COLO829 (cell line): ENCODE results near the gene RNF130.
"Not testable (repeated sequence)": the region's sequence is repeated elsewhere in the genome, so short reads cannot be mapped to it uniquely, and the experiment has no call there.

ENCODE experiments used
- DNase-seq: peaks from one replicate; pipeline ENCODE4 v3.0.0; 2012; ENCODE audit warnings: low spot score

RNF130 gene

DNA sequence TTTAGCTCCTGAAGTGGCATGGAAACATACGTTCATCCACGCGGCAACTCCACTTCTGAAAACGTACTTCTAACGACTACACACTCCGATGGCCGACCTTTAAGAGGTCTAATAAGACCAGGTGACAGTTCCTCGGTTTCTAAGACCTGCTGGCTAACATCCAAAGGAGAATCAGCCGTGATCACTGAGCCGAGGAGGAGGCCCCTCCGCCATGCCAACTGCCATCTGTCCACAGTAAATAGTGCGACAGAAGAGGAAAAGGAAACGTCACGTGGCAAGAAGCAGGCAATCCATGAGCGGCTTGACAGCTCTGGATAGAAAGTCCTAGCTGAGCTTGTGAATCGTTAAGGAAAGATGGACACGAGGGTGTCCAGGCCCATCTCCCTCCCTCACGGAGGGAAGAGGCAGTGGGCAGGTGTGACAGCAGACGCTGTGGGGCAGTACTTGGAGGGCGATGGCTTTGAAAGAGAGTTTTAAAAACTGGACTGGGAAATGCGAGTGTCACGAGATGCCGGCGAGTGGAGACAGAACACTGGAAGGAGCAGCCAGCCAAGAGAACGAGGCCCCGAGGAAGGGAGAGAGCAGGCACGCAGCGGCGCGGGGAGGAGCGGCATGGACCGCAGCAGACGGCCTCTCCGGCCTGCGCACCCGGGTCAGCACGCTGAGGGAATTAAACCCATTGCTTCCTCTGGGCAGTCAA, 97.2 kb downstream of the RNF130 start:
- DNase-seq = no peak

DNA sequence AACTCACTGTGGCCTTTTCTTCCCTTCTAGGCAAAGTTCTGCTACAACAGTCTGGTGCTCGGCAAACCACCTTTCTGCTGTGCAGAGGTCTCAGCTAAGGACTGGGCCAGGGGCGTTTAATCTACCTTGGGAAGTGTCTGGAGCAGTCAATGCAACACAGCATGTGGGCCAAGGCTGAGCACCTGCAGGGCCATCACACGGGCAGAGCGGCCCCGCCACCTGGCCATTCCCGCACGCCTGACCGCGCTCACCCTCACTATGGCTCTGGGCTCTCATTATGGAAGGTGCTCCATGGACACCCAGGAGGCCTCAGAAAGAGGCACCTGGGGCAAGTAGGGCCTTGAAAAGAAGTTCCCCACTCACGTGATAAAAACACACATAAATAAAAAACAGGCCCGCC, 98.2 kb downstream of the RNF130 start:
- no peak for DNase-seq

DNA sequence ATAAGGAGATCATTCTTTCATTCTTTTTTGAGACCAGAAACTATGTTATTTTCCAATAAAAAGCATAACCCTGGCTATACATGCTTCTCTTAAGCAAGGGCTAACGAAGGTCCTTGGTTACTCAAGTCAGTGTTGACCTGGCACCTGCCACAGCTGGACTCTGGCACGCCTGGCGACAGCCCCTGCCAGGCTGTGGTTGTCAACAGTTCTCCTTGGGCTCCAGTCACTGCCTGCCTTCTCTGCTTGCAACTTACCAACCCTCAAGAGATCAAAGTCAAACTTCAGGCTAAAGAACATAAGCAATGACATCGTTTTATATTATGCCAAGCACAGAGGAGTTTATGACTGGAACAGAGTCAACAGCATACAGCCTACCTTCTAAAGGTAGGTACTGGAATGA, 102.4 kb downstream of the RNF130 start:
- no peak for DNase-seq

DNA sequence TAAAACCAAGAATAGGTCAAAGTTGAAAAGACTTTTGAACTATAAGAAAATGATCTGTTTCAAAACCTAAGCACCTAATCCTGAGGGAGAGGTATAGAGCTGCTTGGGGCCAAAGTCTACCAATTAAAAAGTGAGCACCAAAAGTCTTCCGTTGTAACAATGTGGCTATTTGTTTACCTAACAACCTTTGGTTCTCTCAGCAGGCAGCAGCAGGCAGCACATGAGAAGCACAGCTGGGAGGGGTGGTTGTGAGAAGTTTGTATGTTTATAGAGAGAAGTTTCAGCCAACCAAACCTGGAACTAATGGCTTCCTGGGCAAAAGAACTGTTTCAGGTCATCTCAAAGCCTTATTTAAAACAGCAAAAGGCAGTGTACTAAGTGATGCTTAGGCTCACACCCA, 104.1 kb downstream of the RNF130 start:
- DNase-seq = peak; percentile 2

DNA sequence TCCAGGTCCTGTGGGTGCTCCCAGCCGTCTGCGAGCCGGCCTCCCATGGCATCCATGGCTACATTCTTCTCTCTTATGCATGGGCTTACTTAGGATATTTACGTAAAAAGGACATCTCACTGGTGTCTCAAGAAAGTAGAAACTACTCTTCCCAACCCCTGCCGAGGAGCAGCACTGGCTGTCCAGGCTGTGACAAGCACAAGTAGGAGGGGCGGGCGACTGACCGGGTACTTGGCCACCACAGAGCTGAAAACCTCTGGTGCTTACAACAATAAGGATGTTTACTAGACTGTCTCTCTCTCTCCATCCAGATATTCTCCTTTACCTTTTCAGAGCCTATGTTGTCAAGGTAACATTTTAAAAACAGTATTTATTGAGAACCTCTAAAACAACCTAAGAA, 107.5 kb downstream of the RNF130 start:
- no peak for DNase-seq

DNA sequence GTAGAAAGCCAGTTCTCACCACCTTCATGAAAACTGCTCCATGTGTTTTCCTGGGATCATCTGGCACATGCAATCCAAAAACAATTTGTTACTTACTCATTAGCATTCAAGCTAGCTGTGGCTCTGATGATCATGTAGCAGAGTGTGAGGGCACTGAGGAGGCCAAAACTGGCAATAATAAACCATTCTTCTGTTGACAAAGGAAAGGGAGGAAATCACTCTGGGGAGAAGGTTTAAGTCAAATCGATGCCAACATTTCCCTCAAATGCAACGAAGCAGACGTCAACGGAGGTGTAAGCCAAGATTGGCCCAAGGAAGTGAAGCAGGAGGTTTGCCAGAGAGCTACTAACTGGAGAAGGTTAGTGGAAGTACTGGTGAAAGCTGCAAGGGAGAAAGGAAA, 108.2 kb downstream of the RNF130 start:
- no peak for DNase-seq

DNA sequence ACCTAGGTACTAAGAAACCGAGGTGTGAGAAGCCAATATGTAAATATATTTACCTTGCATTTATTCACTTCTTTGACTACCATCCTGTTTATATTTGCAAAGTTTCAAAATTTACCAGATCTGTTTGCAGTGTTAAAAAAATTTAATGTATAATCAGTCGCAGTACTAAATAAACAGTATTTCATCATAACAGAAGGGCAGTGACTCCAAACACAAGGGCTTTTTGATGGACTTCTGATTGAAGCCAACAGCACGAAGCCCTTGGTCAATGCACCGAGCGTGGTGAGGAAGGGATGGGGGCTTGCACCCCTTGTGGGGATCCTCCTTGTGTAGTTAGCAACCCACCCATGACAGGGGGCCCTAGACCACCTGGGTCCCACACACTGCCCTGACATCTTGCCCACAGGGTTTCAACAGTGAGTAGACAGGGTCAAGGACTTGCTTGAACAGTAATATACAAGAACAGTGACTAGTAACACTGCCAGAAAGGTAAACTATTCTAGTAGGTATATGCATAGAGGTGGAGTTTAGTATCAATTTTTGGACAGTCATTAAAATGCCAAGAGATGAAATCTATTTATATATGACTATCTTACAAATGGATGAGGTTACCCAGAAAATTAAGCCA, 111.2 kb downstream of the RNF130 start:
- DNase-seq = no peak

DNA sequence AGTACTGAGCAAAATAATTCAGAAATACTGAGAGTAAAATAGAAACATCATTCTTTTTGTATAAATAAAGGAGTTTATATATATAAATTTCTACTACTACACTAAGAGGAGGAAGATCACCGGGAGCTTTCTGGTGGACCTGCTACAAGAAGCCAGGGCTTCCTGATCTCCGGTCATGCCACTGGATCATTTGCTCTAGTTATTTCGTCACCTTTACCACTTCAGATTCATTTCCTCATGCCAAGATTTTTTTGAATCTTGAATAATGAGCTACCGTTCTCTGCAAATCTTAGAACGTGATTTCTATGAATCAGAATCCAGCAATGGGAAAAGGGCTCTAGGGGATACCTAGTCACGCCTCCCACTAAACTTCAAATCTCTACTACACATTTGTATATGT, 111.9 kb downstream of the RNF130 start:
- no peak for DNase-seq

DNA sequence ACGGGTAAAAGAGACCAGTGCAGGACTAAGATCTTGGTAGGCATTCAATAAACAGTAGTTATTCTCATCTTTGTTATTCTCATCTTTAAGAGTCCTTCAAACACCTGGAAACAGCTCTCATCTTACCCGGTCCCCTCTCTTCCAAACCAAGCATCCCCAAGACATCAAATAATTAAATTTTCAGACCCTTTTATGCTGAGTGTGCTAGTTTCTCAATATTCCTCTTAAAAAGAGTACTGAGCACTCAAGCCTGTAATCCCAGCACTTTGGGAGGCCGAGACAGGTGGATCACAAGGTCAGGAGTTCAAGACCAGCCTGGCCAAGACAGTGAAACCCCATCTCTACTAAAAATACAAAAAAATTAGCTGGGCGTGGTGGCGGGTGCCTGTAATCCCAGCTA, 112.4 kb downstream of the RNF130 start:
- DNase-seq = not testable (repeated sequence)

DNA sequence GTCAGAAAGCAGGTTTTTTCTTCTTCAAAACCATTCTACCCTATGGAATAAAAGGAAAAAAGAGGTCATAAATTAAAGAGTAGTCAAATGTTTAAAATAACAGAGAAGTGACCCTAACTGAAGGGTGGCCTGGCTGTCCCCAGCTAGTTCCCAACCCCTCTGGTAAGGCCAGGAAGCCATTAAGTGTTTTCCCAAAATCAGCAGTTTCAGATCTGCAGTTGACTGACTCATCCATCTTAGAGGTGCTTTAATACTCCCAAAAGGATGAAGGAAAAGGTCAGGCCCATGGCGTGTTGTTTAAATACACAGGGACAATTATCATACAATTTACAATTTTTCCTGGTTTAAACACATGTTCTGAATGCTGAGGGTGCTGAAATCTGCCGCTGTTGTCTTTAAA, 115.9 kb downstream of the RNF130 start:
- DNase-seq = no peak

DNA sequence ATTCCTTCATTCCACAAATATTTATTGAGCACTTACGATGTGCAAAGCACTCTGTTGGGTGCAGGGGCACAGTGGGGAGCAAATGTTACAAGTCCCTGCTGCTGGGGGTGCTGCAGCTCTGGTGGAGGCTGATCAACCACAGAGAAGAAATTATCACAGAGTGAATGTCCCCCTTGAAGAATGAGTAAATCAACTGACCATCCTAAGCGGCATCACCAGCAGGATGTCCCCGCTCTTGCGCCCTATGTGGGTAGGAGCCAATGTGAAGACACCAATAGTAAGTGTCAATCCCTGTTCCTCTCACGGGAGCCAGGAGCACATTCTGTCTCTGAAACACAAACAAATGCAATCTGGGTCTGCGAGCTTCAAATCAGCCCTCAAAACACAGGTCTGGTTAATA, 116.5 kb downstream of the RNF130 start:
- no peak for DNase-seq

DNA sequence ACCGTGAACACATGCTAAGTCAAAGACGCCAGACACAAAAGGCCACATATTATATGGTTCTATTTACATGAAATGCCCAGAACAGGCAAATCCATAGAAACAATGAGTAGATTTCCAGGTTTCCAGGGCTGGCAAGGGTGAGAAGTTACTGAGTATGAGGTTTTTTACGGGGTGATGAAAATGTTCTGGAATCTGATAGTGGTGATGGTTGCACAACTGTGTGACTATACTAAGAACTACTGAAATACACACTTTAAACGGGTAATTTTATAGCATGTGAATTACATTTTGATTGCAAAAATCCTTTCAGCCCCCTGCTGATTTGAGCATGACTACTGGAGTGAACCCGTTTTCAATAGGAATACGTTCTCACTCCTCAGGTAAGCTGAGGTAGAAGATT, 117.1 kb downstream of the RNF130 start:
- no peak for DNase-seq

DNA sequence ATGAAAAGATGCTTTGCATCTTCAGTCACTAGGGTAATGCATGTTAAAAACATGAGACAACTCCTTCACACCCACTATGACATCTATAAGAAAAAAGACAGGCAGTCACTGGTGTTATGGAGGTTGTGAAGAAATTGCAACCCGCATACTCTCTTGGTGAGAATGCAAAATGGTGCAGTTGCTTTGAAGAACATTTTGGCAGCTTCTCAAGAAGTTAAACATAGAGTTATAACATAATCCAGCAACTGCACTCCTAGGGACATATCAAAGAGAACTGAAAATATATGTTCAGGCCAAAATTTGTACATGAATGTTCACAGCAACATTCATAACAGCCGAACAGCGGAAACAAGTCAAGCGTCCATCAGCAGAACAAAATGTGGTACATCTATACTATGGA, 117.6 kb downstream of the RNF130 start:
- no peak for DNase-seq

DNA sequence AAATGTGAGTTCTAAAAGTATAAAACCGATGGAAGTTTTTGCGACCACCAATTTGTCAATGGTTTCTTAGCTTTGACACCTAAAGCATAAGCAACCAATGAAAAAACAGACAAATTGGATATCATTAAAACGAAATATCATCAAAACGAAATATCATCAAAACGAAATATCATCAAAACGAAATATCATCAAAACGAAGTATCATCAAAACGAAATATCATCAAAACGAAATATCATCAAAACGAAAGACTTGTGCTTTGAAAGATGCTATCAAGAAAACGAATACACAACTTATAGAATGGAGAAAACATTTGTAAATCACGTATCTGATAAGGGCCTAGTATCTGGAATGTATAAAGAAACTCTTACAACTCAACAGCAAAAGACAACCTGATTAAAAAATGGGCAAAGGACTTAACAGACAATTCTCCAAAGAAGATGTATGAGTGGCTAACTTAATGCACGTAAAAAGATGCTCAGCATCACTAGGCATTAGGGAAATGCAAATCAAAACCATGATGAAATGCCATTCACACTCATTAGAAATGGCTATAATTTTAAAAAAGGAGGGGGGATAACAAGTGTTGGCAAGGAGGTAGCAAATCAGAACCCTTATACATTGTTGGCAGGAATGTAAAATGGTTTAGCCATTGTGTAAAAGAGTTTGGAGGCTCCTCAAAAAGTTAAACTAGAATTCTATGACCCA, 134.4 kb downstream of the RNF130 start:
- no peak for DNase-seq

DNA sequence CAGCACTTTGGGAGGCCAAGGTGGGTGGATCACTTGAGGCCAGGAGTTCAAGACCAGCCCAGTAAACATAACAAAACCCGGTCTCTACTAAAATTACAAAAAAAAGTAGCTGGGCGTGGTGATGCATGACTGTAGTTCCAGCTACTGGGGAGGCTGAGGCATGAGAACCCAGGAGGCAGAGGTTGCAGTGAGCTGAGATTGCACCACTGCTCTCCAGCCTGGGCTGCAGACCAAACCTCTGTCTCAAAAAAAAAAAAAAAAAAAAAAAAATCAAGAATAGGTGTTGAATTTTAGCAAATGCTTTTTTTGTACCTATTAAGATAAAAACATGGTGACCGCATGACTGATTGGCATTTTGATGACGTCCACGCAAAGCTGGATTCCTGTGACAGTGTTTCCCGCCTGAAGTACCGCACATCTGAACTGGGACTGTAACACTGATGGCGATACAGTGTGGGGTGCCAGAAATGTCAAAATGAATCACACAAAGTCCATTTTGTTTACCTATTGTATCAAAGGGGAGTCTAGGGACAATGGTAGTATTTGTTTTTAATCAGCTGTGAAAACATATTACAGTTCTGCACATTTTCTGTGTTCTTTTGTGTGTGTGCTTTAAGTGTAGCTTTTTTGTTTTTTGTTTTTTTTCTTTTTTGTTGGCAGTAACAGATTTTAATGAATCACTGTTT, 140.6 kb downstream of the RNF130 start:
- DNase-seq = no peak

DNA sequence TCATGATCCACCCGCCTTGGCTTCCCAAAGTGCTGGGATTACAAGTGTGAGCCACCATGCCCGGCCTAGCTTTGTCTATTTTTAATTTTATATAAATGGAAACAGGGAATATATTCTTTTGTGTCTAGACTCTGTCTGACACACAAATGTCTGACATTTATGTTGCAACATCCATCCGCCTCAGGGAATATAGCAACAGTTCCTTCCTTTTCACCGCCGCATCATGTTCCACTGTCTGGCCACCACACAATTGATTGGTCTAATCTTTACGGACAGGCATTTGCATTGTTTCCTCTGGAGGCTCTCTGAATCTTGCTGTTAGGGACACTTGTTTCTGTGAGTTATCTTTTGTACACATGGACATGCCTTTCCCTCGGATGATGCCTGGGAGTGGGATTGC, 143.7 kb downstream of the RNF130 start:
- peak; percentile 10 for DNase-seq

DNA sequence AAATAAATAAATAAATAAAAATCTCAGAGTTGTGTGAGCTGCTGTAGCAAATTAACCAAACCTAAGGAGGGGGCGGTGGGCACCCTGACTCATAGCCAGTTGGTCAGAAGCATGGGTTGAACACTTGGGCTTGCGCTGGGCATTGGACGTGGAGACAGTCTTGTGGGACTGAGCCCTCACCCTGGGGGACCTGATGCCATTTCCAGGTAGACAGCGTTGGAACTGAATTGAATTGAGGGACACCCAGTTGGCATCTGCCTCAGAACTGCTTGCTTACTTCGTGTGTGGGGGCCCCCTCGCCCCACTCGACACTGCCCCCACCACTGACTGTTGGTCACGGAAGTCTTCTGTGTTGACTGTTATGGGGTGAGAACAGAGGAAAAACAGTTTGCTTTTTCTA, 144.9 kb downstream of the RNF130 start:
- no peak for DNase-seq

DNA sequence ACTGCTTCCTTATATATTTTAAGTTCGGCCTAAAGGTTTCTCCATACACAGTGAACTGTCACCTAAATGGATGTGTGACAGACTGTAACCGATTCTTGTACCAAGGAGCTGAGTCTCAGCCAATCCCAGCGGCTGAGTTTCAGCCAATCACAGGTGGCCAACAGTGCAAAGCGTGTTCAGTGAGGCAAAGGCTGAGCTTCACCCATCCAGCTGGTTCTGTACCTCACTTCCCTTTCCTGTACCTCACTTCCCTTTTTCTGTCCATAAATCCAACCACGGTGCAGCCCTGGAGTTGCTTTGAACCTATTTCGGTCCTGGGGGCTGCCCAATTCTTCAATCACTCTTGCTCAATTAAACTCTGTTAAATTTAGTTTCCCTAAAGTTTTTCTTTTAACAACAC, 148.1 kb downstream of the RNF130 start:
- DNase-seq = no peak

DNA sequence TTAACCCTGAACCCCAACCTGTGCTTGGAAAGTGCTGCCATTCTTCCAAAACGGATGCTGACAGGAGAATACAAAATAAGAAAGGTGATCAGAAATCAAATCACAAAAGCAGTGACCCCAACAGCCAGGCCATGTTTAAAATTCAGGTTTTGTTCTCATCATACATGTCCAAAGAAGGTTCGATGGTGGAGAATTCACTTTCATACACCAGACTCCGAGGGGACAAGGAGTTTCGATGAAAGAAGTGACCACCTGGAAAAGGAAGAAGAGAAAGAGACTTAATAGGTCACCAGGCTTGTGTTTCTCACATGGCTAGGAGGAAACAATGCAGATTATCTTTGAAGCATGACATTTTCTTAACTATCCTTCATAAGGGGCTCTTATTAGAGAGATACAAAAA, 151.4 kb downstream of the RNF130 start:
- no peak for DNase-seq

DNA sequence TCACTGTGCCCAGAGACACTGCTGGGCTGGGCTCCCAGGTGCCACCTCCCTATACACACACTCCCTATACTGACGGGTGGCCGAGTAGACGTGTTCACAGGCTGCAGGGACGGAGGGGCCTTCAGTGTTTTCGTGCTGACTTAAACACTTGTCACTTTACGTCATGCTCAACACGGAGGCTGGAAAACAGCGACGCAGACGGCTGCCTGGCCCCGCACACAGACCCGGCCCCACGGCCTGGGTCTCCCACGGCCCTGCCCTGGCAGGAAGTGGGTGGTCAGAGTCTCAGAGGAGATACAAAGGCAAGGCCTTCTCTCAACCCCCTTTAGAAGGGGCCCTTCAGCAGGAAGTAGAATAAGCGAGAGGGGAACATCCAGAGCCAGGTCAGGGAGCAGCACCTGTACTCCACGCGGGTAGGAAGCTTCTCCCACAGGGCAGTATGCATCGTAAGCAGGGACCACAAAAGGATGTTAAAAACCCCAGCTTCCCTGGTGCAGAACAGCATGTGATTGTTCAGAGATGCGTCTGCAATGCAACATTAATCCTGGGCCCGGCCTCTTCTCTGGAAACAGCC, 152.0 kb downstream of the RNF130 start:
- no peak for DNase-seq

DNA sequence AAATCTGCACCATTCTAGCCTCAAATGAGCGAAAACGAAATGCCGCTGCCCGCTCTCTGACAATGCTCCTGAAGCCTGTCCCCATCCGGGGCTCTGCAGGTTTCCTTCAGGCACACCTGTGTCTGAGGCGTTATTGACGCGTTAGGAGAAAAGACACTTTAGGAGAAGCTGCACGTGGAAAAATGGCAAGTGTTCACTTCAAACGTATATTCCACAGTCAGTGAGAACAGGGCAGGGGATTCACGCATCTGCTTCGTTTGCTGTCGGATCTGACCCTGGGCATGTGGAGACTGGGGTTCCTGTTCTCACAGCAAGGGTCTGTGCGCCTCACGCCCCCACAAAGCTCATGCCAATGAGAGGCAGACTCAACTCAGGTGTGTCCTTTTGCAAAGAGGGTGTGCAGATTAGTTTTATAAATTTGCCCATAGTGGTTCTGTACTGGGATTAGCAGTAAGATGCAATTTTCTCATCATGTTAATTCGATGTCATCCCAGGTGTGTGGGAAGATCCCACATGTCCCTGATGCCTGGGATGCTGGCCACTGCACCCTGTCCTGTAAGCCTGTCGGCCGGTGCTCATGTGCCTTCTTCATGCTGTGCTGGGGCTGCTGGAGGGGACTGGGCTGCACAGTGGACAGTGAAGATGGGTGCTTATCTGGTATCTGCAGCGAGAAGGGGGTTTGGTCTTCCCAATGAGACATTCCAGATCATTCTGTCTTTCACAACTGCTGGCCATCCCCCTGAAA, 152.6 kb downstream of the RNF130 start:
- DNase-seq = no peak

DNA sequence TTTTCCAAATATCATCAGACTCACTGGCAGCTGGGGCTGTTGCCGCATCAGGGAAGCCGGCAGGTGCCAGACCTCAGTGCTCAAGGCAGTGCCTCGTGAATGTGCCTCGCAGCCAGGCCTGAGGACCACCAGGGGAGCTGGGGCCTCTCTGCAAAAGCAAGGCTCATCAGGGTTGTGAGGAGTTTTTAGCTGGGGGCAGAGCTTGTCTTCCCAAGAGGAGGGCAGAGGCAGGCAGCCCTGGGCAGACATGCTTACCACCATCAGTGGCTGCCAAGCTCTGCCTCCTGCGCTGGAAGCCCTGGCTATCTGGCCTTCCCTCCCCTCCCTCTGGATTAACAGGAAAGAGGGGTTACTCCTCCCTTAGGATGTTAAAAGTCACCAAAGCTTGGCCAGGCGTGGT, 155.0 kb downstream of the RNF130 start:
- DNase-seq = no peak
